SIG-M5 treated with dmso at 0.1 percent for 504 hours (cell line): ENCODE measurements around the gene SDHB.

Experiments used
- DNase-seq: peaks from one replicate; lab custom pipeline; 2025; ENCODE audit not compliant: unreplicated experiment; lab: John Stamatoyannopoulos, UW

SDHB gene

GRCh38 chr1:16989676-16990391, 64.0 kb downstream of the SDHB start:
- DNase-seq: no peak

GRCh38 chr1:16988210-16988609, 65.6 kb downstream of the SDHB start:
- DNase-seq: no peak

- DNase-seq: no peak
Measured at GRCh38 chr1:16986962-16987361, 66.9 kb downstream of the SDHB start.

GRCh38 chr1:16986560-16986959, 67.3 kb downstream of the SDHB start:
- DNase-seq: no peak

- no peak for DNase-seq
Measured at GRCh38 chr1:16986113-16986512, 67.7 kb downstream of the SDHB start.

- no peak for DNase-seq
Measured at GRCh38 chr1:16984717-16985116, 69.1 kb downstream of the SDHB start.

GRCh38 chr1:16983649-16984048, 70.2 kb downstream of the SDHB start:
- no peak for DNase-seq

GRCh38 chr1:16982902-16983301, 70.9 kb downstream of the SDHB start:
- no peak for DNase-seq

- DNase-seq: no peak
Measured at GRCh38 chr1:16981269-16981849, 72.5 kb downstream of the SDHB start.

- DNase-seq: no peak
Measured at GRCh38 chr1:16980473-16981268, 73.2 kb downstream of the SDHB start, which contains the start of gene MFAP2. MFAP2 (minus strand) TSS chr1:16980620; CDS start chr1:16978273, 2,347 bp downstream.

GRCh38 chr1:16979475-16980327, 74.1 kb downstream of the SDHB start:
- no peak for DNase-seq

- no peak for DNase-seq
Measured at GRCh38 chr1:16978567-16979474, 75.0 kb downstream of the SDHB start.

GRCh38 chr1:16978139-16978538, 75.7 kb downstream of the SDHB start:
- no peak for DNase-seq

GRCh38 chr1:16977377-16977776, 76.5 kb downstream of the SDHB start:
- no peak for DNase-seq

GRCh38 chr1:16976966-16977365, 76.9 kb downstream of the SDHB start:
- no peak for DNase-seq

GRCh38 chr1:16975838-16976237, 78.0 kb downstream of the SDHB start:
- no peak for DNase-seq

GRCh38 chr1:16975211-16975610, 78.6 kb downstream of the SDHB start:
- no peak for DNase-seq

GRCh38 chr1:16973215-16973614, 80.6 kb downstream of the SDHB start:
- DNase-seq: no peak

- no peak for DNase-seq
Measured at GRCh38 chr1:16972189-16972895, 81.5 kb downstream of the SDHB start.
